ENCODE measurements around the gene DNAJC21. TPM values are rescaled to one million over a fixed set of nuclear protein-coding genes. Genes with fewer than 3 reads are reported as not detected.

DNAJC21 gene
- total and polyA plus RNA-seq, 10 of the 15 experiments (the other 5 are each of a cell fraction or from before 2014, with no cell fraction given) = 9.2 to 53.5 (median 23.7) TPM

GRCh38 chr5:34894716-34895115 lies 34.6 kb upstream of the DNAJC21 start (continued):
- TF ChIP-seq, protein P1, sequence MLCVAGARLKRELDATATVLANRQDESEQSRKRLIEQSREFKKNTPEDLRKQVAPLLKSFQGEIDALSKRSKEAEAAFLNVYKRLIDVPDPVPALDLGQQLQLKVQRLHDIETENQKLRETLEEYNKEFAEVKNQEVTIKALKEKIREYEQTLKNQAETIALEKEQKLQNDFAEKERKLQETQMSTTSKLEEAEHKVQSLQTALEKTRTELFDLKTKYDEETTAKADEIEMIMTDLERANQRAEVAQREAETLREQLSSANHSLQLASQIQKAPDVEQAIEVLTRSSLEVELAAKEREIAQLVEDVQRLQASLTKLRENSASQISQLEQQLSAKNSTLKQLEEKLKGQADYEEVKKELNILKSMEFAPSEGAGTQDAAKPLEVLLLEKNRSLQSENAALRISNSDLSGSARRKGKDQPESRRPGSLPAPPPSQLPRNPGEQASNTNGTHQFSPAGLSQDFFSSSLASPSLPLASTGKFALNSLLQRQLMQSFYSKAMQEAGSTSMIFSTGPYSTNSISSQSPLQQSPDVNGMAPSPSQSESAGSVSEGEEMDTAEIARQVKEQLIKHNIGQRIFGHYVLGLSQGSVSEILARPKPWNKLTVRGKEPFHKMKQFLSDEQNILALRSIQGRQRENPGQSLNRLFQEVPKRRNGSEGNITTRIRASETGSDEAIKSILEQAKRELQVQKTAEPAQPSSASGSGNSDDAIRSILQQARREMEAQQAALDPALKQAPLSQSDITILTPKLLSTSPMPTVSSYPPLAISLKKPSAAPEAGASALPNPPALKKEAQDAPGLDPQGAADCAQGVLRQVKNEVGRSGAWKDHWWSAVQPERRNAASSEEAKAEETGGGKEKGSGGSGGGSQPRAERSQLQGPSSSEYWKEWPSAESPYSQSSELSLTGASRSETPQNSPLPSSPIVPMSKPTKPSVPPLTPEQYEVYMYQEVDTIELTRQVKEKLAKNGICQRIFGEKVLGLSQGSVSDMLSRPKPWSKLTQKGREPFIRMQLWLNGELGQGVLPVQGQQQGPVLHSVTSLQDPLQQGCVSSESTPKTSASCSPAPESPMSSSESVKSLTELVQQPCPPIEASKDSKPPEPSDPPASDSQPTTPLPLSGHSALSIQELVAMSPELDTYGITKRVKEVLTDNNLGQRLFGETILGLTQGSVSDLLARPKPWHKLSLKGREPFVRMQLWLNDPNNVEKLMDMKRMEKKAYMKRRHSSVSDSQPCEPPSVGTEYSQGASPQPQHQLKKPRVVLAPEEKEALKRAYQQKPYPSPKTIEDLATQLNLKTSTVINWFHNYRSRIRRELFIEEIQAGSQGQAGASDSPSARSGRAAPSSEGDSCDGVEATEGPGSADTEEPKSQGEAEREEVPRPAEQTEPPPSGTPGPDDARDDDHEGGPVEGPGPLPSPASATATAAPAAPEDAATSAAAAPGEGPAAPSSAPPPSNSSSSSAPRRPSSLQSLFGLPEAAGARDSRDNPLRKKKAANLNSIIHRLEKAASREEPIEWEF (IDR thresholded peaks at IDR 0.05; ENCODE audit: insufficient replicate concordance, low read depth, low read length) = no peak
- no peak for TF ChIP-seq TCF12 (IDR thresholded peaks at IDR 0.05; ENCODE audit: low read depth, low read length)
- no peak for TF ChIP-seq FOXM1 (IDR thresholded peaks at IDR 0.05; ENCODE audit: low read depth, low read length)
- no peak for TF ChIP-seq YY1 (IDR thresholded peaks at IDR 0.05; ENCODE audit: low read depth, low read length)

DNA sequence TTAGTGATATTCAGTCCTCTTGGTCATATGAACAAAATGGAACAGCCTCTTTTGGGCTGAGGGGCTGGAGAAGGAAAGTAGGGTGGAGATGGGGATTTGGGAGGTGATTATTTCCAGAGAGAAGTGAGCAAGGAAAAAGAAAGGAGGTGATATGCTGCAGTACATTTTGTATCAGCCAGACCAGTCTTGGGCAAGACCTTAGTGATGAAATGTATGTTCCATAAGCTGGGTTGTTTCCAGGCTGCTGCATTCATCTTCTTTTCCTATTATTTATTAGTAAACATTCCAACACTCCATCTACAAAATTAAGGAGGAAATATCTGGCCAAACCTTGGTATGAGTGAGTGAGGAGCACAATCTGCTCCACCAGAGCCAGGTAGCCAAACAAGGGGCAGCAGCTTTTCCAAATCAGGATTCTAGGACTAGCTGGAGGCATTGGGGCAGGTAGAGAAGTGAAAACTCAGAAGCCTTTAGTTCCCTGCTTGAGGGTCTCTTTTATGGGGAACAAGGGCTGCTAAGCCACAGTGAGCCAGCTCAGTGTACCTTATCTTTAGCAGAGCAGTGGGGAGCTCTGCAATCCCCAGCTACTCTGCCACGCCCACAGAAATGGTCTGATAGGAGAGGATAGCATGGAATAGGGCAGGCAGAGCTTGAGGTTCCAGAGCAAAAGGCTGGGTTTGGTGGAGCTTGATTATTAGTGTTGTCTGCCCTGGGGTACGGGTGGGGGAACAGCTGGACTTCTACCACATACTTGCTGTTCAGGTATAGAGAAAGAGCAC lies 33.5 kb upstream of the DNAJC21 start:
- Histone ChIP-seq H3K79me2 (ENCODE audit: control insufficient read depth, insufficient read depth, low read length) (no peaks in the 10 kb centered on the region), H4K20me1 (ENCODE audit: control insufficient read depth, insufficient read depth) (no peaks in the 10 kb centered on the region), H2AFZ (ENCODE audit: control insufficient read depth, low read depth, low read length) (no peak overlapping the region), H3K27ac (ENCODE audit: control insufficient read depth, insufficient read depth) (no peak overlapping the region), H3K9me3 (replicated peaks; ENCODE audit: control insufficient read depth, insufficient read depth, low read length) (no peaks in the 10 kb centered on the region), H3K9ac (ENCODE audit: control insufficient read depth, insufficient read depth, low read length) (no peak overlapping the region), H3K4me3 (no peak overlapping the region), H3K27me3 (replicated peaks in 1 of 2; ENCODE audit: control insufficient read depth in 2 of 2, insufficient read depth in 2 of 2, low read length in 1 of 2) (no peaks in the 10 kb centered on the region), H3K4me2 (ENCODE audit: control insufficient read depth, insufficient read depth) (no peak overlapping the region), H3K36me3 (ENCODE audit: control insufficient read depth in 2 of 2, insufficient read depth in 2 of 2, low read length in 1 of 2) (no peaks in the 10 kb centered on the region), H3K4me1 (ENCODE audit: control insufficient read depth, insufficient read depth, low read length) (no peaks in the 10 kb centered on the region)
- DNase-seq (ENCODE audit: low read depth, low spot score) = no peak
- ChIA-PET SMC1A (ENCODE audit: uncharacterized antibody, unreplicated experiment) (interaction anchor here (1.0 to 1.7 kb wide), 3 partner anchors 21 to 420 kb away, joined by 3 to 7 read pairs (median 3); no protein-coding TSS in a partner anchor), RAD21 (ENCODE audit: unreplicated experiment) (interaction anchor here (1.2 to 1.9 kb wide), 3 partner anchors 373 to 703 kb away, joined by 3 to 8 read pairs (median 6); no protein-coding TSS in a partner anchor), POLR2A (no interaction called here), CTCF (interaction anchor here (0.5 to 5.7 kb wide), 12 partner anchors 9 to 420 kb away, joined by 3 to 44 read pairs (median 4); no protein-coding TSS in a partner anchor)
- in situ Hi-C loops (cut with MboI) (no loop called here), intact Hi-C loops (cut with micrococcal nuclease; ENCODE audit: unreplicated experiment) (no loop called here)
- no peak for FAIRE-seq
- 89% methylated on average over 2 of the region's 2 CpGs for WGBS (ENCODE audit: insufficient coverage, insufficient replicate concordance, low lambda C conversion rate, missing lambda C conversion rate)
- BruUV-seq (replicated peaks) = no TSS peak
- ATAC-seq = no peak
- TF ChIP-seq NR2C2 (IDR thresholded peaks at IDR 0.05; ENCODE audit: borderline replicate concordance, control insufficient read depth, insufficient read length, low read depth) = no peak
- TF ChIP-seq MYC (IDR thresholded peaks at IDR 0.05; ENCODE audit: insufficient read depth, insufficient read length, insufficient replicate concordance, low read length, severe bottlenecking) = no peak
- no peak for TF ChIP-seq PAX5 (IDR thresholded peaks at IDR 0.05; ENCODE audit: borderline replicate concordance, low read depth, low read length)
- TF ChIP-seq ZNF384 (IDR thresholded peaks at IDR 0.05; ENCODE audit: borderline replicate concordance, low read depth, low read length) = no peak
- TF ChIP-seq IRF4 (IDR thresholded peaks at IDR 0.05; ENCODE audit: low read depth, low read length) = no peak
- no peak for TF ChIP-seq KLF5 (IDR thresholded peaks at IDR 0.05; ENCODE audit: partially characterized antibody)
- TF ChIP-seq RFX5 (IDR thresholded peaks at IDR 0.05; ENCODE audit: low read depth, low read length) = no peak
- TF ChIP-seq WRNIP1 (IDR thresholded peaks at IDR 0.05; ENCODE audit: borderline replicate concordance, low read depth, low read length) = no peak
- TF ChIP-seq EZH2 (IDR thresholded peaks at IDR 0.05; ENCODE audit: borderline replicate concordance, control insufficient read depth, low read depth, low read length) = no peak
